ENCODE data around the gene IFNAR1.

The IFNAR1 gene

DNA sequence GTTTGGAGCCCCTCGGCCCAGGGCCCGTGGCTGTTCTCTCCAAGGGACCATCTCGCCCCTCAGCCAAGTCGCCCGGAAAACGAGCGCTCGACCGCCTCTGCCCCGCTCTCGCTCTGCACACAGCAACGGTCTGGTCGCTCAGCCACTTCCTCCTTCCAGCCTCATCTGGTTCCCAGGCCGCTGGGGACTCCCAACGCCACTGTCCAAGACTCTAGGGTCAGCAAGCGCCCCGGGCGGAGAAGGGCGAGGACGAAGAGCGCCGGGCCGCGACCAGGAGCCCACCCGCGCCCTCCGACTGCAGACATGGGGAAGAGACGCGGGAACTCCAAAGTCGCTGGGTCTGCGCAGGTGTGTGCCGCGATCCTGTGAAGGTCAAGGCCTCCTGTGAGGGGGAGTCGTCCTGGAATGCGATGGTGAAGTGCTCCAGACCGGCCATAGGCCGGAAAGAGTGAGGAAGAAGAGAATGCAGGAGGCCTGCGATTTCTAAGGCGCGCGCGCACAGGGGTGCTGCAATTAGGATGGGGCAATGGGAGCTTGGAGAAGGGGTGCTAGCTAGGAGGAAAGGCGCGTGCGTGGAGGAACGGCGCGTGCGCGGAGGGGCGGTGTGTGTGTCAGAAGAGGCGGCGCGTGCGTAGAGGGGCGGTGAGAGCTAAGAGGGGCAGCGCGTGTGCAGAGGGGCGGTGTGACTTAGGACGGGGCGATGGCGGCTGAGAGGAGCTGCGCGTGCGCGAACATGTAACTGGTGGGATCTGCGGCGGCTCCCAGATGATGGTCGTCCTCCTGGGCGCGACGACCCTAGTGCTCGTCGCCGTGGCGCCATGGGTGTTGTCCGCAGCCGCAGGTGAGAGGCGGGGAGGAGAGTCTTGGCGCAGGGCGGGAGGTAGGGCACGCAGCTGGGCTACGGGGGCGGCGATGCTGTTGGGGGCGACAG is at the start of gene IFNAR1:
IFNAR1 (plus strand) TSS at position 680 of the 931 bp plus-strand sequence; CDS start at position 766, 86 bp downstream.
- peak; percentile 99 for DNase-seq

DNA sequence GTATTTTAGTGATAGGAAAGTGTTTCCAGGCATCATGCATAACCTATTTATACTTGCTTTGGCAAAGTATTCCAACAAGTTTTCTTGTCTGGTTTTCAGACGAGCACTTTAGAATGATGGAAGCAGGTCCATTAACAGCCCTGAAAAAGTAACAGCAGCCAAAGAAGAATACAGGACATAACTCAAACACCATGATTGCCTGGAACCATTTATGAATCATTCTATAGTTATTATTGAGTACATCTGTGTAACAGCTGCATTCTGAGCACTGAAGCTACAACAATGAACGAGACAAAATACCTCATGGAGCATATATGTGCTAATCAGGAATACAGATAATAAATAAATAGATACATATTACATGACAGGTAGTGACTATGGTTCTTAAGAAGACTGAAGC is 46.0 kb upstream of the IFNAR1 start:
- no peak for DNase-seq

DNA sequence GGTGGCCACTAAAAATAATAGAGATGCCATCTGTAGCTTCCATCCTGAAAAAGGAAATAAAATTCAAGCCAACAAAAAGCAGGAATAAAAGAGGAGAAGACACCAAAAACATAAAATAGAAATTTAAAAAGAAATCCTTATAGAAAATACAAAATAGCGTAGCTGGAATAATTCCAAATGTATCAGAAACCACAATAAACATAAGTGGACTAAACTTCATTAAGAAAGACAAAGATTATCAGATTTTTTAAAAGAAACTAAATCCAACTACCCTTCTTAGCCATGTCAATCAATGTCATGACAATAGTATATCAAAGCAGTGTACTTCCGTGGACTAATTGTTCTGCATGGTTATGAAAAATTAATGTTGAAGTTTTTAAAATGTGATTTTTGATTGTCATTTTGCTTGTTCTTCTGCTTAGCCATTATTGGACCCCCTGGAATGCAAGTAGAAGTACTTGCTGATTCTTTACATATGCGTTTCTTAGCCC is 45.4 kb upstream of the IFNAR1 start:
- no peak for DNase-seq

DNA sequence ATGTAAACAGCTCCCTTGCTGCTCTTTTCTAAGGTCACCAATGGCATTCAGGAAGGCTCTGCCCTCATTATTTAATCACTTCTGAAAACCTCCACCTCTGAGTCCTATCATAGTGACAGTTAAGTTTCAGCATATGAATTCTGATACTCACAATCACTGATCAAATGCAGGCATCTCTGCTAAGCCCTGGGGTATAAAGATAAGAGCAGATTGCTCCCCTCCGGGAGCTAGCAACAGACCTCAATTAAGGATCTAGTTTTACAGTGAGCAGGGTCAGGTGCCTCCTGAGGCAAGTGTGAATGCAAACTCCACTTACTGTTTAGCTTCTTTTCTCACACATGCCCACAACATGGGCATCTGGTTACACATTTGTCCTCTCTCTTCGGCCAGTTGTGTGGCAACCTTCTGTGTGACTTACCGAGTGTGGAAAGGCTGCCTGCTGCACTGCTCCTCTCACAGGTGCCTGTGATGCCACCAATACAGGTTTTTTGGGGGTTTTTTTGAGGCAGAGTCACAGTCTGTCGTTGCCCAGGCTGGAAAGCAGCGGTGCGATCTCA is 43.6 kb upstream of the IFNAR1 start:
- DNase-seq: peak; percentile 38

DNA sequence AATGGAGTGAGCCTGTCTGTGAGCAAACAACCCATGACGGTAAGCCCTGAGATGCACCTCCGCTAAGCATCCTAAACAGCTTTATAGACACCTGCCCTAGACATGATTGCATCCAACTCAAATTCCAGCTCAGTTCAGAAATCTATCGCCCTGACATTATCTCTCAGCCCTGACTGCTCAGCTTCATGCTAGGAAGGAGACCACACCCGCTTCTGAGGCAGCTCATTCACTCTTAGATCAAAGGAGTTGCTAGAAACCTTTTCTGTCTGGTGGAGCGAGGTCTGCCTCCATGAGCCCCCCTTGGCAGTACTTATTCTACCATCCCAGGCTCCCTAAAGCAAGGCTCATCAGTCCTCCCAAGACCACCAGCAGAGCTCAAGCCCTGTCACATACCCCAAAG is 41.6 kb upstream of the IFNAR1 start:
- no peak for DNase-seq

DNA sequence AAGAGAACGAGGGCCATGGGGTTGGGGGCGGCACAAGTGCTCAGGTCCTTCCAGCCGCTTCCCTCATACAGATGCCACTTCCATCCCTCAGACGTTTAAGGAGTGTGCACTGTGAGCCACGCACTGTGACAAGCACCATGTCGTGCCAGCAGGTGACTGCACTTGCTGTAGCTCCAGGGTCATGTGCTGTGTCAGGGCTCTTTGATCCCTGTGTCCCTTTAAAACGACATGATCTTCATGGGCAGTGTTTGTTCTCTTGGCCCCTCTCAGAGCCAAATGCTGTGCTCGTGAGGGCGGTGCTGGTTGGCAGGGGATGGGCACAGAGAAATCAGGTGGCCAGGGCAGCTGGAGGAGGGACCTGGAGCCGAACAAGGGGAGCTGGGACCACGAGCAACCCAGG is 38.7 kb upstream of the IFNAR1 start:
- DNase-seq: no peak

DNA sequence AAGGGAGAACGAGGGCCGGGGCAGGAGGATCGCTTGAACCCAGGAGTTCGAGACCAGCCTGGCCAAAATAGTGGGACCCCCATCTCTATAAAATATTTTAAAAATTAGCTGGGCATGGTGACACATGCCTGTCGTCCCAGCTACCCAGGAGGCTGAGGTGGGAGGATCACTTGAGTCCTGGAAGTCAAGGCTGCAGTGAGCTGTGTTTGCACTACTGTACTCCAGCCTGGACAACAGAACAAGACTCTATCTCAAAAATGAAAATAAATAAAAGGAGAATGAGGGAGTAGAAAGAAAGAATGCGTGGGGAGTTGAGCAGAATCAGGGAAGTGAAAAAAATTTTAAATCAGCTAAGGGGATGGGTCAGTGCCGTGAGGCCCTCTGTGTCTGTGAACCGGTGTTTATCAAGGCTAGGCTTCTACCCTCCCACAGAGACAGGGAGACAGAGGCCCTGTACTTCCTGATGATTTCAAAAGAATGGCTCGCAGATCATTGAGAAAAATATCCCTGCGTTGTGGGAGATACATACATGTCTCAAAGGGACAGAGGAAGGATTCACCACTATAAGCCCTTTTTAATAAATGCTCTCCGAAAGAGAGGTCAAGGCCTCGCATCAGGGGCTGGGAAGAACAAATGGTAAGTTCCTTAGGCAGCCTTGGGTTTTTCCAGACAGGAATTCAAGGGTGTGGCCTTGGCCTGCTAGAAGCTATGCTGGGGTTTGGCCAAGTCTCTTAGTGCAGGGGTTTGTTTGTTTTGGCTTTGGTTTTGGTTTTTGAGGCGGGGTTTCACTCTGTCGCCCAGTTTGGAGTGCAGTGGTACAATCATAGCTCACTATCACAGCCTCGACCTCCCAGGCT is 37.9 kb upstream of the IFNAR1 start:
- DNase-seq: no peak

DNA sequence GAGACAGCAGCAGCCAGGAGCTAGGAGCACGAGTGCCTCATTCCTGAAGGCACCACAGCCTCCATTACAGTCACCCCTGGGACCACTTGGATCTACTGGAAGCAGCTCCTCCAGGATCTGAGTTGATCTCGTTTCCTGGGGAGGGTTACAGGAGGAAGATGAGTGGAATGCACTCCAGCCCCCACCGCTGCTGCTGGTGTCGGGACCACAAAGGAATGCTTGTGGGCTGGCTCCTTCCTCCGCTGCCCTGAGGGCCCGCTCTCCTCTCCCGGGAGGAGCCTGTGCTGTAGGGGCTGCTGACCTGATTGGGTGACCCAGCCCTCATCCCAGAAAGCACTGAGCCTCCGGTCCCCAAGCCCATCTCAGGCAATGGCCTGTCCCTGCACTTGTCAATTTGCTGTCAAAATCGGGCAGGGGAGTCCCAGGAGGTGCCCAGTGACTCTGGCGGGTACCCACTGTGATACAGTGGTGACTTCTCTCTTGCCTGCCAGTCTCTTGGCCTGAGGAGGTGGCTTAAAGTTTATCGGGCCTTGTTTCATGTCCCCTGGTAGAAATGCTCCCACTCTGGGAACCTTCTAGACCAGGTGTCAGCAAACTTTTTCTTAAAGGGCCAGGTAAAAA is 35.5 kb upstream of the IFNAR1 start:
- no peak for DNase-seq

DNA sequence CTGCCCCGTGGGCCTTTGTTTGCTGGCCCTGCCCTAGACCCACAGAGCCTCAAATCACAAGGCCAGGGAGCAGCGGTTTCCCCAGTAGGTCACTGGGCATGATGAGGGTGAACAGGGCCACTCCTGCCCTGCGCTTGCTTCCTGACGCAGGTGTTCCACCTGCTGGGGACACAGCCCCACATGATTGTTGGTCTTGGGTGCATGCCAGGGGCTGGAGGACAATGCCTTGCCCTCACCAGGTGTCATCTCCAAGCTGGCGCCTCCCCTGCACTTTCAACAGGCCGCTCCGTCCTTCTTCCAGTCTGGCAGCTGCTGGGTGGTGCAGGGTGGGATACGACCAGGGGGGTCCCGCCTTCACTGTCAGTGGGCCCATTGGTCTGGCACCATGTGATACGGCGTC is 34.3 kb upstream of the IFNAR1 start:
- no peak for DNase-seq

DNA sequence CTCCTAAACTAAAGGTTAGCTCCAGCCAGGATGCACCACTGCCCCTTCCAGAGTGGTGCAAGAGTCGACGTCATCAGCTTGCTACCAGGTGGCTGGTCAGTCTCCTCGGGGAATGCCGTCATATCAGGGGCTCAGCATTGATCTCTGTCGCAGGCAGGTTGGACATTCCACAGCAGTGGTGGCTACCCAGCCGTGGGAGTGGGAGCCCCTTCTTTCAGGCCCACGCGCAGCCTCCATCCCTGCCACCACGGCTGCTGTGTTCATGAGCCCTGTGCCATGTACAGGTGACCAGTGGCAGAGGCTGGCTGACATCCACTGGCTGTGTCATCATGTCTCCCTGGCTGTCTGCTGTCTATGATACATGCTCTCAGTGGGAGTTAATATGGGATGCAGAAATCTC is 33.1 kb upstream of the IFNAR1 start:
- no peak for DNase-seq

DNA sequence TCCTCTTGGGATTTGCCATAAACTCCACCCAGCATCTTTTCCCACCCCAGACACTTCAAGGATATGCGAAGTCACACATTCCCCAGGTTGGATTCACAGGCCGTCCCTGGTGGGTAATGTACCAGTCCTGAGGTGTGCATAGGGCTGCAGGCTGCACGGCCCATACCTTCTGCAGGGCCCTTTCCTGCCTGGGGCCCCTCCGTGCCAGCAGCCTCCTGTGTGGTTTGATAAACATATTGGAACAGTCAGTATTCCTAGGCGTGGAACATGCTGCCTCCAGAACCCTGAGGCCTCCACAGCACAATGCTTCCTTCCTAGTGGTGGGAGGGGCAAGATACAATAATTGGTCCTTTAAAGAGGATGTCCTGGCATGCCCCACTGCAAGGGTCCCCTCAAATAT is 32.0 kb upstream of the IFNAR1 start:
- no peak for DNase-seq

DNA sequence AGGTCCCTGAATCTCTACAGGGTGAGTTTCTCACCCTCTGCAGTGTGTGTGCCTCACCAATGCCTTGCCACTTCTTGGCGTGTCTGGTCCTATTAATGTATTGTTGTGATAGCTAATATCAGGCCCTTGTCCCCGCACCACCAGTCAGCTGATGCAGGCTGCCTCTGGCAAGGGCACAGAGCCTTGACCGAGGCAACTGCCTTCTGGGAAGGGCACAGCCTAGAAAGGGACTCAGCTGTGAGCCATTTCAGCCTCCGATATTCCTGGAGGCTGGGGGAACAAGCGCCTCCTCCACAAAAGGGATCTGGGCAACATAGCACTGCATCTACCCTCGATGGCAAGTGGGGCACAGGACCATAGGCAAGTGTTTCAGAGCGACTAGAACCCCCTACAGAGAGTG is 31.6 kb upstream of the IFNAR1 start:
- no peak for DNase-seq

DNA sequence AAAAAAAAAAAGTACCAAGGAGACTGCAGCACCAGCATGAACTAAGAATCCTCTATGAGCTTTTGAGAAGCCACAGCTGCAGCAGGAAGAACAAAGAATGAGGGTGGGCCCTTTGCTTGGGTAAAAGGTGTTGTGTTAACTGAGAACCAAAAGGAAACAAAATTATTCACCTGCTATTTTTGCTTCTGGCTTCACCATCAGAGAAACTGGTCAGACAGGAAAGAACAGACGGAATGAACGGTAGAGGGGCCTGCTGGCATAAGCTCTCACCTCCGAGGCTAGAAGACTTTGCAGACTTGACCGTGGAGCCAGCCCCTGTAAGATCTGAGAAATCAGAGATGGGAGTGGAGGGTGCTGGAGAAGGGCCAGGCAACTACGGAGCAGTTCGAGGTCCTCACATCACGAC is 31.0 kb upstream of the IFNAR1 start:
- no peak for DNase-seq

DNA sequence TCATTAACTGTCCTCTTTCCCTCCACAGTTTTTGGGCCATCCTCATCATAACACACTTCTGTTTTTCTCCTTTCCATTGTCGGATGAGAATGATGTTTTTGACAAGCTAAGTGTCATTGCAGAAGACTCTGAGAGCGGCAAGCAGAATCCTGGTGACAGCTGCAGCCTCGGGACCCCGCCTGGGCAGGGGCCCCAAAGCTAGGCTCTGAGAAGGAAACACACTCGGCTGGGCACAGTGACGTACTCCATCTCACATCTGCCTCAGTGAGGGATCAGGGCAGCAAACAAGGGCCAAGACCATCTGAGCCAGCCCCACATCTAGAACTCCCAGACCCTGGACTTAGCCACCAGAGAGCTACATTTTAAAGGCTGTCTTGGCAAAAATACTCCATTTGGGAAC is 28.6 kb upstream of the IFNAR1 start:
- DNase-seq: no peak

DNA sequence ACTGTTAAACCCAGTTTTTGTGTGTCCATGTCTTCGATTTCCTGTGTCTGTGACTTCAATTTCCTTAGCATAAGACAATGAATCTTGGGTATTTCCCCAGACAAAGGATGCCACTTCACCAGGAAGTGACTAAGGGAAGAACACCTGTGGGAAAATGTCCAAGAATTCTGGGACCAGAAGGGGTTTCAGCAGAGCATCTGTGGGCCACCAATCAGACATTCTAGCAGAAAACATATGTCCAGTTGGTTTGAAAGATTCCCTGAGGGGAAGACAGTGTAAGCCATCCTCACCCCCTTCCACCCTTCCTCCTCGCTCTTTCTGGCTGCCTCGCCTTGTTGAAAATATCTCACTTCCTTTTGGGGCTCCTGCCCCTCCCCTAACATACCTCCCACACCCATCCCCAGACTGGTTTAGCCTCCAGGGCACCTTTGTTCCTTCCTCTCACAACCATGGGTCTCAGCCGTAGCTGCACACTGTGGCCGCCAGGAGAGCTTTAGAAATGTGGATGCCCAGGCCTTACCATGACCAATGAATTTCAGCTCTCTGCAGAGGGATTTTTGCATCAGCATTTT is 25.5 kb upstream of the IFNAR1 start:
- no peak for DNase-seq

DNA sequence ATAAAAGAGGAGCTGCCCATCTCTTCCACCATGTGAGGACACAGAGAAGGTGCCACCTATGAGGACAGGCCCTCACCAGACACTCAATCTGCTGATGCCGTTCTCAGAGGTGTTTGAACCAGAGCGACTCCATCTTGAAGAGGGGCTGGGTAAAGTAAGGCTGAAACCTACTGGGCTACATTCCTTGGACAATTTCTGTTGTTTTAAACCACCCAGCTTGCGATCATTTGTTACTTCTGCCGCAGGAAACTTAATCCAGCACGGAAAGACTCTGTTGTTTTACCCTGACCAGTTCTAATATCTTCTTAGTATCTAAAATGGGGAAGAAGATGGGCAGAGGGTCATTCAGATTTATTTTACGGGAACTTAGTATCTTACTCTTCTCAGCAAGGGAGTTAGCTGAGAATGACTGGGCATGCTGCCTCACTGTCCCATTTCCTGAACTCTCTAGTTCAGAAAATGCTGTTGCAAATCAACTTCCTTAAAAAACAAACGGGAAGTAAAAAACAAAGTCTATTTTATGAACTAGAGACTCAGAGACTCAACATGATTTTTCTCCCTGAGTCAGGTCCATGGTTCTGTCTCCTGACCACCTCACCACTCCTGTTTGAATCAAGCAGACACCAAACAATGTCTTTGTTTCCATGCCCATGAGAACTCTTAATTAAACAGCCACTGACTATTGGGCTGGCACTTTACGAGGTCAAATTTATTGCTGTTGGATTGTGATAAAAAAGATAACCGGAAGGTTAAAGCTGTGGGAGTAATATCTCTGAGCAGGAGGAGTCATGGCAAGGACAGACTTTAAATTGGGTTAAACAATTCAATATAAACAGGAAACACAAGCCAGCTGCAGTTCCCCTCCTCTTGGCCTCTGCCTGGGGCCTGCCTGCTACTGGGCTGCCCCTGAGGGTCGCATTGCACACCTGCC is 23.8 kb upstream of the IFNAR1 start:
- peak; percentile 92 for DNase-seq

DNA sequence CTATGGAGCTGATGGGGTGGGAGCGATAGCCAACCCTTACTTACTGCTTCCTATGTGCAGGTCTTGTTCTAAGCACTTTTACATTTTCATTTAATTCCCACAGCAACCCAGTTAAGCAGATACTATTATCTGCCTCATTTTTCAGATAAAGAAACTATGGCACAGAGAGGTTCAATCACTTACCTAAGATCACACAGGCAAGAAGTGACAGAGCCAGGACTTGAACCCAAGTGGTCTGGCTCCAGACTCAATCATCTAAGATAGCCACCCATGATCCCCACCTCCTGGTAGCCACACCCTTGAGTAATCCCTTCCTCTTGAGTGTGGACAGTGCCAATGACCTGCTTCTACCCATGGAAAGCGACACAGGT is 23.2 kb upstream of the IFNAR1 start:
- DNase-seq: no peak

DNA sequence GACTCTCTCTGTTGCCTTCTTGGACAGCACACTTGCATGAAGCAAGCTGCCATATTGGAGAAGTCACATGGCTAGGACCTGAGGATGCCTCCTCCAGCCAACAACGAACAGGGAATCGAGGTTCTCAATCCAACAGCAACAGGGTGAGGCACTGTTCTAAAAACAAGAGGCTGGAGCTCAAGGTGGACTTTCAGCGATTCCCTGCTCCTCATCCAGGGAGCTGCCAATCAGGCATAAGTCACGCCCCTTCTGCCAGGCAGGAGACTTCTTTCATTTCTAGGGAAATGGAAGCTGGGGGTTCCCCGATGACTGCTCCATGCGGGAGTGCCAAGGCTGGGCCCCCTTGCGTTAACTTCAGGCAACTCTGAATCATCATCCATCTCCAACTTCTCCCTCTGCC is 22.7 kb upstream of the IFNAR1 start:
- DNase-seq: no peak

DNA sequence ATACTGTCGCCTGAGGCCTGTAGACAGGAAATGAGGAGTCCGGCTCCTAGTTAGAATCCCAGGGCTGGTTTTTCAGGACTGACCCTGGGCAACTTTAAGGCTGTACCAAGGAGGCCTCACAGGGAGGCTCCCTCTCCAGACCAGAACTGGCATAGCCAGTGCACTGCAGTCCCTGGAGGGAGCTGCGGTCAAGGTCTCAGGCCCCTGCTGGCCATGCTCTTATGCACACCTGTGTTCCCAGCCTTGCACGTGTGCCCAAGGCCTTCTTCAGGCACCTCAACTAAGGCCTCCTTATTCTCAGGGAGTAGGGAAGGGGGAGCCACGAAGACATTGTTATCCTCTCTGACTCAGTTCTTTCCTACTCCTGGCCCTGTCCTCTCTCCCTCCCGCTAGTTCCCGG is 22.0 kb upstream of the IFNAR1 start:
- DNase-seq: no peak

DNA sequence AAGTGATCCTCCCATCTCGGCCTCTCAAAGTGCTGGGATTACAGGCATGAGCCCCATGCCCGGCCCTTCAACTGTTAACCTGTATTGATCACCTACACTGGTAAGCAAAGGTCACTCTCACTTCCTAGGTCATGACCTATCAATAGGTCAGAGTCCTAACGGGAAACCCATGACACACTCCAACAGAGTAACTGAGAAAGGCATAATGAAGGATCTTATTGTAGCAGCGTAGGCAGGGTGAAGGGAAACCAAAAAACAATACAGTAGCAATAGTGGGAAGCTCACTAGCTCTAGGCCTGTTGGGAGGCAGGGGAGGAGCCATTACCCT is 19.5 kb upstream of the IFNAR1 start:
- no peak for DNase-seq

DNA sequence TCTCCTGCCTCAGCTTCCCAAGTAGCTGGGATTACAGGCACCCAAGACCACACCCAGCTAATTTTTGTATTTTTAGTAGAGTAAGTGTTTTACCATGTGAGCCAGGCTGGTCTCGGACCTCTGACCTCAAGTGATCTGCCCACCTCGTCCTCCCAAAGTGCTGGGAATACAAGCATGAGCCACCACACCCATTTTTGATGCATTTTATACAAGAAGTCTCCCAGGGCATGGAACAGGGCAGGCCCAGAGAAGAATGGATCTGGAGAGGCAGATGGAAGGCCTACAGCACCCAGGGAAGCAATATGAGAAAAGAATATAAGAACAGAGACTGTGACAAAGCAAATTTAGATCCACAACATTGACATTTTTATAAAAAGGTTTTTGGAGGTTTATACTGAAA is 18.8 kb upstream of the IFNAR1 start:
- DNase-seq: no peak
